ENCODE results near the gene DIP2C. TPM values are rescaled to one million over a fixed set of nuclear protein-coding genes. Genes with fewer than 3 reads are reported as not detected.
"Not testable (repeated sequence)": the region's sequence is repeated elsewhere in the genome, so short reads cannot be mapped to it uniquely, and the experiment has no call there.

The DIP2C gene
- total RNA-seq, 1 donor from 2014 or later = 52.6 TPM

DNA sequence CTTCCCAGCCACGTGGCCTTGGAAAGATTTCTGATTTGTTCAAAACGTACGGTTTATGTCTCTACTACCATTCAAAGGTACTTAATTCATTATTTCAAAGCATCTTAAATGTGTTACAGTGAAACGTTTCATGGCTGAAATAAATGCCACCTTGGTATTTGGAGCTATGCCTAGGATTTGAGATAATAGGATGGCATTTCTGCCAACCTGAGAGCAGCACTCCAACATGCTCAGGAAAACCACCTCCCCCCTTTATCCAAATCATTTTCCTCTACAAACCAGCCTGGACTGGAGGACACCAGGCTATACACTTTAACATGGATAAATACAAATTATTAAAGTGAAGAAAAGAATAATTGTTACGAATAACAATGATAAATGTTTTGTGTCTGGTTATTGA lies 293.4 kb downstream of the DIP2C start:
- Mint-ChIP-seq H3K9me3 (ENCODE audit: unreplicated experiment) (peaks cover 10% of the 10 kb centered on the region), H3K36me3 (ENCODE audit: unreplicated experiment) (peaks cover 10% of the 10 kb centered on the region), H3K4me3 (ENCODE audit: unreplicated experiment) (no peak overlapping the region), H3K4me1 (ENCODE audit: low read depth, unreplicated experiment) (peaks cover 17% of the 10 kb centered on the region), H3K27ac (ENCODE audit: unreplicated experiment) (no peak overlapping the region), H3K27me3 (ENCODE audit: unreplicated experiment) (peaks cover 3% of the 10 kb centered on the region)
- DNase-seq = no peak
- TF ChIP-seq, protein P1, sequence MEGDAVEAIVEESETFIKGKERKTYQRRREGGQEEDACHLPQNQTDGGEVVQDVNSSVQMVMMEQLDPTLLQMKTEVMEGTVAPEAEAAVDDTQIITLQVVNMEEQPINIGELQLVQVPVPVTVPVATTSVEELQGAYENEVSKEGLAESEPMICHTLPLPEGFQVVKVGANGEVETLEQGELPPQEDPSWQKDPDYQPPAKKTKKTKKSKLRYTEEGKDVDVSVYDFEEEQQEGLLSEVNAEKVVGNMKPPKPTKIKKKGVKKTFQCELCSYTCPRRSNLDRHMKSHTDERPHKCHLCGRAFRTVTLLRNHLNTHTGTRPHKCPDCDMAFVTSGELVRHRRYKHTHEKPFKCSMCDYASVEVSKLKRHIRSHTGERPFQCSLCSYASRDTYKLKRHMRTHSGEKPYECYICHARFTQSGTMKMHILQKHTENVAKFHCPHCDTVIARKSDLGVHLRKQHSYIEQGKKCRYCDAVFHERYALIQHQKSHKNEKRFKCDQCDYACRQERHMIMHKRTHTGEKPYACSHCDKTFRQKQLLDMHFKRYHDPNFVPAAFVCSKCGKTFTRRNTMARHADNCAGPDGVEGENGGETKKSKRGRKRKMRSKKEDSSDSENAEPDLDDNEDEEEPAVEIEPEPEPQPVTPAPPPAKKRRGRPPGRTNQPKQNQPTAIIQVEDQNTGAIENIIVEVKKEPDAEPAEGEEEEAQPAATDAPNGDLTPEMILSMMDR (IDR thresholded peaks at IDR 0.05; ENCODE audit: partially characterized antibody, unreplicated experiment) = no peak

DNA sequence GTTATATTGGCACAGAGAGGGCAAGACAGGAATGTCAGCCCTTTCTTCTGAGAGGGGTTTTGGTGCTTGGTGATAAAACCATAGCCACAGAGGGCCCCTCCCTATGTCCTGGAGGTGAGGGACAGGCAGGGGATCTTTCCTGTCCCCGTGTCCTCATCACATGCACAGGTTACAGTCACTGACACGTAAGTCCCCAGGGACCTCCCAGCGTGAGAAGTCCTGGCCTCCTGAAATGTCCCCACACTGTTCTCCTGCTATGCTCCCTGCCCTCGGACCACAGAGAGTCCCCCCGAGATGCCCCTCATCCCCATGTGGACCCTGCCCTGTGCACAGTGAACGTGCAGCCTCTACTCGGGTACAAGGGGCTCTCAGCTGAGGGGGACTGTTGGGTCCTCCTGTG lies 293.8 kb downstream of the DIP2C start:
- TF ChIP-seq, protein P1 (IDR thresholded peaks at IDR 0.05; ENCODE audit: partially characterized antibody, unreplicated experiment) = no peak
- DNase-seq = no peak
- Mint-ChIP-seq H3K9me3 (ENCODE audit: unreplicated experiment) (peaks cover 10% of the 10 kb centered on the region), H3K27ac (ENCODE audit: unreplicated experiment) (no peak overlapping the region), H3K27me3 (ENCODE audit: unreplicated experiment) (peaks cover 3% of the 10 kb centered on the region), H3K4me1 (ENCODE audit: low read depth, unreplicated experiment) (peaks cover 17% of the 10 kb centered on the region), H3K4me3 (ENCODE audit: unreplicated experiment) (no peak overlapping the region), H3K36me3 (ENCODE audit: unreplicated experiment) (peaks cover 8% of the 10 kb centered on the region)

DNA sequence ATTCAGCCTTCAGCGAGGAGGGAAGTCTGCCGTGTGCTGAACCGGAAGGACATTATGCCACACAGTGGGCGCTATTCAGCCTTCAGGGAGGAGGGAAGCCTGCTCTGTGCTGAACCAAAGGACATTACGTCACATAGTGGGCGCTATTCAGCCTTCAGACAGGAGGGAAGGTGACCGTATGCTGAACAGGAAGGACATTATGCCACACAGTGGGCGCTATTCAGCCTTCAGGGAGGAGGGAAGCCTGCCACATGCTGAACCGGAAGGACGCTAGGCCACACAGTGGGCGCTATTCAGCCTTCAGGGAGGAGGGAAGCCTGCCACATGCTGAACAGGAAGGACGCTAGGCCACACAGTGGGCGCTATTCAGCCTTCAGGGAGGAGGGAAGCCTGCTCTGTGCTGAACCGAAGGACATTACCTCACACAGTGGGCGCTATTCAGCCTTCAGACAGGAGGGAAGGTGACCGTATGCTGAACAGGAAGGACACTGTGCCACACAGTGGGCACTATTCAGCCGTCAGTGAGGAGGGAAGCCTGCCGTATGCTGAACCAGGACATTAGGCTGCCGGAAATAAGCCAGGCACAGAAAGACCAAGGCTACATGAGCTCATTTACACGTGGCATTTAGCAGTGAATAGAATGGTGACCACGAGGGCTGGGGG lies 294.9 kb downstream of the DIP2C start:
- peaks cover 17% of the 10 kb centered on the region for H3K4me1 Mint-ChIP-seq (ENCODE audit: low read depth, unreplicated experiment)
- DNase-seq; H3K36me3 Mint-ChIP-seq (ENCODE audit: unreplicated experiment); H3K9me3 Mint-ChIP-seq (ENCODE audit: unreplicated experiment); H3K27me3 Mint-ChIP-seq (ENCODE audit: unreplicated experiment); H3K4me3 Mint-ChIP-seq (ENCODE audit: unreplicated experiment); H3K27ac Mint-ChIP-seq (ENCODE audit: unreplicated experiment): not testable (repeated sequence)

DNA sequence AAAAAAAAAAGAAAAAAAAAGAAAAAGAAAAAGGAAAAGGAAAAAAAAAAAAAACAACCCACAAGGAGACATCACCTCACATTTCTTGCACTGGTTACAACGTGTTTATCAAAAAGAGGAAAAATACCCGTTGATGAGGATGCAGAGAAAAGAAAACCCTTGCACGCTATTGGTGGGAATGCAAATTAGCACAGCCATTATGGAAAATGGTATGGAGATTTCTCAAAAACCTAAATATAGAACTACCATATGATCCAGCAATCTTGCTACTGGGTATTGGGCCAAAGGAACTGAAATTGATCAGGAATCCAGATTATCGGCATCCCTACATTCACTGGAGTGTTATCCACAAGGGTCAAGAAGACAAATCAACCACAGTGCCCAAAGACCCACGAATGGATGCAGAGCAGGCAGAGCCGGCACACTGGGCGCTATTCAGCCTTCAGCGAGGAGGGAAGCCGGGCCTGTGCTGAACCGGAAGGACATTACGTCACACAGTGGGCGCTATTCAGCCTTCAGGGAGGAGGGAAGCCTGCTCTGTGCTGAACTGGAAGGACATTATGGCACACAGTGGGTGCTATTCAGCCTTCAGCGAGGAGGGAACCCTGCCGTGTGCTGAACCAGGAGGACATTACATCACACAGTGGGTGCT lies 295.6 kb downstream of the DIP2C start:
- no peak for DNase-seq

DNA sequence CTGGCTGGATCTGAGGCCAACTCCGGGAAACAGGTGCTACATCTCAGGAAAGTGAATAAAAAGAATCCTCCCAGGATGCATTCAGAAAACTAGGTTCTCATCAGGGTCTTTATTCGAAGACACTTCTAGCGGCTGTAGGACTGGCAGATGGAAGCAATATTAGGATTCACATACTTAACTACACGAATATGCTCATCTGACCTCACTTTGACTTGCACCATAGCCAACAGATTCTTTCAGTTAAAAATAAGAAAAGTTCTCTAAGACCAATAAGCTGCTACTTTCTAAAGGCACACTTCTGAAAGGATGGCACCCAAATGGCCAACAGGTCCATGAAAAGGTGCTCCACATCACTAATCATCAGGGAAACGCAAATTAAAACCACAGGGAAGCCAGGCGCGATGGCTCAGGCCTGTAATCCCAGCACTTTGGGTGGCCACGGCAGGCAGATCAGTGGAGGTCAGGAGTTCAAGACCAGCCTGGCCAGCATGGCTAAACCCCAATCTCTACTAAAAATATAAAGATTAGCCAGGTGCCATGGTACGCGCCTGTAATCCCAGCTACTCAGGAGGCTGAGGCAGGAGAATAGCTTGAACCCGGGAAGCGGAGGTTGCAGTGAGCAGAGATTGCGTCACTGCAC lies 296.2 kb downstream of the DIP2C start:
- TF ChIP-seq, protein P1 (IDR thresholded peaks at IDR 0.05; ENCODE audit: partially characterized antibody, unreplicated experiment) = no peak
- no peak overlapping the region for H3K27ac Mint-ChIP-seq (ENCODE audit: unreplicated experiment)
- H3K4me1 Mint-ChIP-seq (ENCODE audit: low read depth, unreplicated experiment) = peaks cover 17% of the 10 kb centered on the region
- H3K27me3 Mint-ChIP-seq (ENCODE audit: unreplicated experiment) = peaks cover 6% of the 10 kb centered on the region
- H3K9me3 Mint-ChIP-seq (ENCODE audit: unreplicated experiment) = peaks cover 8% of the 10 kb centered on the region
- H3K4me3 Mint-ChIP-seq (ENCODE audit: unreplicated experiment) = no peak overlapping the region
- H3K36me3 Mint-ChIP-seq (ENCODE audit: unreplicated experiment) = no peaks in the 10 kb centered on the region
- no peak for DNase-seq

More for the DNA sequence above, 295.6 kb downstream of the DIP2C start:
- H3K9me3 Mint-ChIP-seq (ENCODE audit: unreplicated experiment) = peaks cover 6% of the 10 kb centered on the region
- no peak overlapping the region for H3K4me3 Mint-ChIP-seq (ENCODE audit: unreplicated experiment)
- TF ChIP-seq, protein P1 (IDR thresholded peaks at IDR 0.05; ENCODE audit: partially characterized antibody, unreplicated experiment) = no peak
- no peak overlapping the region for H3K27ac Mint-ChIP-seq (ENCODE audit: unreplicated experiment)
- no peaks in the 10 kb centered on the region for H3K36me3 Mint-ChIP-seq (ENCODE audit: unreplicated experiment)
- H3K27me3 Mint-ChIP-seq (ENCODE audit: unreplicated experiment) = peaks cover 3% of the 10 kb centered on the region
- peaks cover 17% of the 10 kb centered on the region for H3K4me1 Mint-ChIP-seq (ENCODE audit: low read depth, unreplicated experiment)

Measured in glutamatergic neuron (in vitro differentiated cells).